SK-N-MC (cell line): ENCODE measurements around the gene C1orf116.
A peak's percentile ranks its signal among the peaks of the same experiment; 100 is the strongest.

Experiments
- DNase-seq: peaks from one replicate; pipeline ENCODE4 v3.0.0-alpha.2; 2011; ENCODE audit warnings: low read depth, low spot score
- H3K27ac ChIP-seq: fragments of 200-600 bp; sonication (generic); 2 replicates; pipeline ENCODE4 v1.5.1; 2016; ENCODE audit warnings: mixed run types
- H3K36me3 ChIP-seq: fragments of 200-600 bp; sonication (generic); 2 replicates; pipeline ENCODE4 v1.6.1; 2017; ENCODE audit warnings: antibody characterized with exemption, low read length, mixed read lengths; ENCODE audit not compliant: insufficient read depth
- H3K4me3 ChIP-seq: fragments of 200-600 bp; sonication (generic); 2 replicates; pipeline ENCODE4 v1.5.1; 2016
- H3K9ac ChIP-seq: fragments of 200-600 bp; sonication (generic); 2 replicates; pipeline ENCODE4 v1.8.0; 2017; ENCODE audit warnings: mixed run types, mixed read lengths; ENCODE audit not compliant: insufficient read length
- H3K9me3 ChIP-seq: fragments of 200-600 bp; sonication (generic); 2 replicates; pipeline ENCODE4 v1.6.1; 2017; ENCODE audit warnings: low read depth, mild to moderate bottlenecking, antibody characterized with exemption, low read length, moderate library complexity, mixed read lengths
- EZH2 ChIP-seq: fragments of 200-600 bp; sonication (generic); IDR thresholded peaks from one replicate; pipeline ENCODE4 v1.6.1; 2017; ENCODE audit warnings: antibody characterized with exemption
- FOXP2 ChIP-seq: optimal IDR thresholded peaks from 2 replicates; pipeline ENCODE3; 2011; ENCODE audit warnings: mild to moderate bottlenecking, moderate library complexity; ENCODE audit not compliant: insufficient read depth; ENCODE audit errors: extremely low read length, control extremely low read depth
- POLR2AphosphoS5 ChIP-seq: IDR thresholded peaks from 2 replicates; pipeline ENCODE4 v1.6.1; 2012; ENCODE audit warnings: mild to moderate bottlenecking, low read depth, low read length, borderline replicate concordance

Gene C1orf116

GRCh38 chr1:207034208-207034607 is 1.7 kb upstream of the C1orf116 start:
- DNase-seq = no peak
- H3K27ac ChIP-seq = peak overlapping the region; percentile 52; the same call in 1 of the 2 replicates
- H3K4me3 ChIP-seq = no peak overlapping the region
- no peak overlapping the region for H3K9ac ChIP-seq
- TF ChIP-seq EZH2 (no peak), POLR2AphosphoS5 (no peak), FOXP2 (no peak)
- no peaks in the 10 kb centered on the region for H3K36me3 ChIP-seq
- H3K9me3 ChIP-seq = no peaks in the 10 kb centered on the region

DNA sequence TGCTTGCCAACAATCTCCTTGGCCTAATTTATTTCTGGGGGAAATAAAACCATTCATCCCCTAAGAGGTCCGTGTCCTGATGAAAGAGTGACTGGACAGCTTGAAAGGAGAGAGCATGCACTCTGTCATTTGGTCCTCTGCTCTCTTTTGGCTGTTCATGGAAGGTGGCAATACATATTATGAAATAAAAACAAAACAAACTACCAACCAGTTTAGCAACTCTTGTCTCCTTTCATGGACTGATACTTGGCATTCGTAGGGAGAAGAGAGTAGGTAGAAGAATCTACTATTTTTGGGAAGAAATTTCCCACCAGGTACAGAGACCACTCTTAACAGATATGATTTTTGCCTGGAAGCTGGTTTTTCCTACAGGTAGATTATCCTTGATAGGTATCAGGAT is 746 bp upstream of the C1orf116 start:
- no peak for TF ChIP-seq POLR2AphosphoS5
- no peak for TF ChIP-seq EZH2
- TF ChIP-seq FOXP2 = no peak
- Histone ChIP-seq H3K9ac (no peak overlapping the region), H3K4me3 (no peak overlapping the region), H3K9me3 (no peaks in the 10 kb centered on the region), H3K27ac (peak overlapping the region; percentile 52; the same call in 1 of the 2 replicates), H3K36me3 (no peaks in the 10 kb centered on the region)
- DNase-seq = no peak

DNA sequence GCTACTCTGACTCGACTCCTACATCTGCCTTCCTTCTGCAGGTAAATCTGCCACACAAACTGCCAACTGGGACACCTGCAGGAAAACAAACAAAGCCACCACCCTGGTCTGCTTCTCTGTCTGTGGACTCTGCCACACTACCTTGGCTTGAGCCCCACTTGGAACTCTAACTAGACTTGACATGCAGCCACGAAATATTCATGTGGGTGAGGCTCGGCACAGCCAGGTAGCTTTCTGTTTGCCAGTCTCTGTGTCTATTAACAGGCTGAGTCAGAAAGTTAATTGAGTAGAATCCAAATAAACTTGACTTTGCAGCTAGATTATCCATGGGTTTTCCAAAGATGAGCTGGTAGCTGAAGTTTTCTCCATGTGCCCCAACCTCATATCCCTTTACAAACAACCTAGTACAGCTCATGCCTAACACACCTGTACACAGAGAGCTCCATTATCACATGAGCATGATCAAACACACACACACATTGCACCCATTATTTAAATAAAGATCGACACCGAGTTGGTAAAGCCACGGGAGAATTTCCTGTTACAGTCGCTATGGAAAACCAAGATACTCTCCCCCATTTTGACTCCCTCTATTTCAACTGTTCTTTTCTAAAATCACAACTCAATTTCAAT is 808 bp downstream of the C1orf116 start:
- no peak for DNase-seq
- H3K9ac ChIP-seq = no peak overlapping the region
- no peak overlapping the region for H3K4me3 ChIP-seq

GRCh38 chr1:207031016-207031415 is 1.5 kb downstream of the C1orf116 start:
- no peak overlapping the region for H3K4me3 ChIP-seq
- no peaks in the 10 kb centered on the region for H3K36me3 ChIP-seq
- H3K9me3 ChIP-seq = no peaks in the 10 kb centered on the region
- TF ChIP-seq EZH2 (no peak), FOXP2 (no peak), POLR2AphosphoS5 (no peak)
- H3K9ac ChIP-seq = no peak overlapping the region
- no peak overlapping the region for H3K27ac ChIP-seq
- DNase-seq = no peak

More for the DNA sequence above, 808 bp downstream of the C1orf116 start:
- Histone ChIP-seq H3K36me3 (no peaks in the 10 kb centered on the region), H3K9me3 (no peaks in the 10 kb centered on the region), H3K27ac (no peak overlapping the region)
- no peak for TF ChIP-seq POLR2AphosphoS5
- TF ChIP-seq EZH2 = no peak
- no peak for TF ChIP-seq FOXP2

- H3K9ac ChIP-seq = no peak overlapping the region
- no peak overlapping the region for H3K27ac ChIP-seq
- H3K36me3 ChIP-seq = no peaks in the 10 kb centered on the region
- TF ChIP-seq EZH2 (no peak), POLR2AphosphoS5 (no peak), FOXP2 (no peak)
- no peak for DNase-seq
- no peaks in the 10 kb centered on the region for H3K9me3 ChIP-seq
- H3K4me3 ChIP-seq = no peak overlapping the region
Measured at GRCh38 chr1:207030522-207031009, 2.0 kb downstream of the C1orf116 start.

DNA sequence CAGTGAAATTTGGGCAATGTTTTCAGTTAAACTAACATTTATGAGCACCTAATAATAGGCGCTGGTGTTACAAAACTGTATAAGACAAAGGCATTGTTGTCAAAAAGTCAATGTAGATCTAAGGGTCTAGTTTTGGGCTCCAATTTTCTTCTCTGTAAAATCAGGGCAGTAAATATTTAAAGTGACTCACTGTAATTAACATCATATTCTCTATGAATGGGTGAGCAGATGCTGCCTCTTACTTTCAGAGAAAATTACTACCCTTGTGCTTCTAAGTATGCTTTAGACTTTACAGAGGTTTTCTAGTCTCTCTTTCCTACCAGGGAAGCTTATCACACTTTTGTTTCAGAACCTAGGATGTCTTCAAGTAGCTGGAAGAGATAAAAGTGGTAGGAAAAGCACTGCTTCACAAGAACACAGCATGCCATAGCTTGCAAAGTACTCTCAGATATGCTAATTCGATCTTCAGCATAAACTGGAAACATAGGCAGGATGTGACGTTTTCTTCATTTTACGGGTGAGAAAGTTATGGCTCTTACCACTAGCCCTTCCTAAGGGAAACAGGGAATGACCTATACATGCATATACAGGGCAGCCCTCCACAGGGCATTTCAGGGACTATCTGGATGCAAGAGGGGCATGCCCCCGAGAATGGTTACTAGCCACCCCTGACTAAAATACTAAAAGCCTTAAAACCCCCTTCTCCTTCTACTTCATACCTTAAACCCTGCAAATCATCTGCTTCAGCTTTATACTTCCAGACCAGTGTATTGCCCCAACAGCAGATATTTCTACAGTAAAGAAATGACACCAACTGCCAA is 2.6 kb downstream of the C1orf116 start:
- no peak for DNase-seq
- Histone ChIP-seq H3K9ac (no peak overlapping the region), H3K27ac (peak overlapping the region; percentile 51; the same call in 1 of the 2 replicates), H3K4me3 (0 out of 2 replicates have a peak overlapping the region, but pooled peaks have one; percentile 23), H3K9me3 (no peaks in the 10 kb centered on the region), H3K36me3 (no peaks in the 10 kb centered on the region)
- TF ChIP-seq EZH2 (no peak), FOXP2 (no peak), POLR2AphosphoS5 (no peak)

DNA sequence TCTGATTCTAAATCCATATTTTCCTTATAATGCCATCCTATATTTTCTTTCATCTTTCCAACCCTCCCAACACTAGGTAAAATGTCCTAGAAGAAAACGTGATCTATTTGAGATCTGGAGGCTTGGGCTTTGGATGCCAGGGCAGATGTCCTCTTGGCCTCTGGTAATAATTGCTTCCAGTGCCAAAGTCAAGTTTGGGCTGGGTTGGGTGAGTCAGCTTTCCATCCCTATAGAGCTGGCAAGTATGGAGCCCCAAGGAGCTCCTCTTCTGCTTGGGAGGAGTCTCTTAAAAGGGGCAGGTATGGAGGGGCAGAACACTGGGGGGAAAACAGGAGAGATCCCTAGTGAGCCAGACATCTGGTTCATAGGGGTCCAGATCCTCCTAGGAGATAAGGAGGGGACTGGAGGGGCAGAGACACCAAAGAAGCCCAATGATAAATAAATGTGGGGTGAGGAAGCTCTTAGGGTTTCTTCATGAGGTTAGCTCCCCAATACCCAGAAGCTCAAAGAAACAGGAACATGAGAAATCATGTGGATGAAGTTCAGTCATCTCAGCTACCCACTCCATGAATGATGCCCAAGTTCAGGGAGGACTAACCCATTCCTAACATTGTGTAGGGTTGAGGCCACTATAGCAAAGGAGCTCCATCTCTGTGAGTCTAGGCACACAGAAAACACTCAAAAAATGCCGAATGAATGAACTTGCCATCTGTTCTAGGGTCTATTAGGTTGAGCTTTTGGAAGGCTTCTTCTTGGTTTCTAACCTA is 3.5 kb downstream of the C1orf116 start:
- Histone ChIP-seq H3K27ac (peak overlapping the region; percentile 51; the same call in 1 of the 2 replicates), H3K9ac (no peak overlapping the region), H3K4me3 (no peak overlapping the region), H3K9me3 (no peaks in the 10 kb centered on the region), H3K36me3 (no peaks in the 10 kb centered on the region)
- DNase-seq = no peak
- TF ChIP-seq FOXP2 = no peak
- TF ChIP-seq EZH2 = no peak
- TF ChIP-seq POLR2AphosphoS5 = no peak

DNA sequence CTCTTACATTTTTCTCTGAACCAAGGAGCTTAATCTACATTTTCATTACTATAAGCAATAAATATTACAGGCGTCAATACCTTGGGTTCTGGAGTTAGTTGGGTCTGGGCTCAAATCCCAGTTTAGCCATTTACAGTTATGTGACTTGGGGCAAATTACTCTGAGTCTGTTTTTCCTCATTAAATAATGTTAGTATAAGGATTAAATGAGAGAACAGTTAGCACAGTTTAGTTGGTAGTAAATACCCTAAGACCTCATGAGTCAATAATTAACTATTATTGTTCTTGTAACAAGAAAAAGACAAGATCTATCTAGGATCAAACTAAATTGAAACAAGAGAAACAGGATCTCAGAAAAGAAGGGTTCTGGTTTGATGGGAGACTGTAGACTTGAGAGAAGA is 4.6 kb downstream of the C1orf116 start:
- TF ChIP-seq EZH2 = no peak
- TF ChIP-seq FOXP2 = no peak
- TF ChIP-seq POLR2AphosphoS5 = no peak
- DNase-seq = no peak
- Histone ChIP-seq H3K27ac (no peak overlapping the region), H3K36me3 (no peaks in the 10 kb centered on the region), H3K9me3 (no peaks in the 10 kb centered on the region), H3K4me3 (no peak overlapping the region), H3K9ac (no peak overlapping the region)
